Activated effector memory CD4-positive, alpha-beta T cell treated with anti-CD3 and anti-CD28 coated beads, Interleukin-2, amount 50 U/mL, for 16 hours (primary cell): Measurements from ENCODE around the gene ENTHD1.
"Not testable (repeated sequence)": the region's sequence is repeated elsewhere in the genome, so short reads cannot be mapped to it uniquely, and the experiment has no call there.

Experiments used
- DNase-seq: peaks from one replicate; pipeline ENCODE4 v3.0.0-alpha.2; 2020

Gene ENTHD1

DNA sequence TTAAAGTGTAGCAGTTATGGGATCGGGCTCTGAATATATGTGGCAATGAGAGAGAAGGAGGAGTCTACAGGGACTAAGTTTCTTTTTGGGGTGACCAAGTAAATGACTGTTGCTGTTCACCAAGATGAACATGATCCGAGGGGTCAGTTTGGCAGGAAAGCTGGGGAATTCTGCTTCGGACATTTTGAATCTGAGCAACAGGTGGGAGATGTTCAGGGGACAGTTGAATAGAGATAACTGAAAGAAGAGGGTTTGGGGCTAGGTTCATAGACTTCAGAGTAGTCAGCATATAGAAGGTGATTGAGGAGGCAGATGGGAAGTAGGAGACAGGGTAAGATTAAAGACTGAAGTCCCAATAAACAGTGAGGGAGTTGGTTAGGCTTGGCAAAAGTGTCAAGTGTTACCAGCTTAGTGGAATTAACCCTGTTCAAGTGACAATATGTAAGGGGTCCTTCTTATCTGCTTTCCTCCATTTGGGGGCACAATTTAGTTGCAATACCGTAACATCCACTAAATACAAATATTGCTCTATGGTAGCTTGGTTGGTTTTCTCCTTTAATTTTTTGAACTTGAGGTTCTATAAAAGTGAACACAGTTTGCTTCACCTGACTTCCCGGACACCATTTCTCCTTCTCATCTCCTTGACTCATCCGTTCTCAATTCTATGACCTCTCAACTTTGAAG is 2.9 kb upstream of the ENTHD1 start:
- no peak for DNase-seq

DNA sequence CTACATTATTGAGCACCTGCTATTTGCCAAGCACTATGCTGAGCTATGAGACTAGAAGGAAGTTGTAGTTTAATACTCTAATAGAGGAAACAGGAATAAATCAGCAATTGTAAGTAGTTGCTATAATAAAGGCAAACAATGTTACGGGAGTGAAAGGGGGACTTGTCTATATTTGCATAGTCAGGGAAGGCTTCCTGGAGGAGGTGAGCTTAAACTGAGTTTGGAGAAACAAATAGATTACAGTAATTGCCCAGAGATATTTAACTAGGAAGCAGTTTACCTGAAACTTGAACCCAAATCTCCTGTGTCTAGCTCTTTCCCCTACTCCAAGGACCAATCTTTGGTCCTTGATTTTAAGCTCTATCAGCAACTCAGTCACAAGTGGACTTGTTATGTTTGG is 2.1 kb upstream of the ENTHD1 start:
- no peak for DNase-seq

DNA sequence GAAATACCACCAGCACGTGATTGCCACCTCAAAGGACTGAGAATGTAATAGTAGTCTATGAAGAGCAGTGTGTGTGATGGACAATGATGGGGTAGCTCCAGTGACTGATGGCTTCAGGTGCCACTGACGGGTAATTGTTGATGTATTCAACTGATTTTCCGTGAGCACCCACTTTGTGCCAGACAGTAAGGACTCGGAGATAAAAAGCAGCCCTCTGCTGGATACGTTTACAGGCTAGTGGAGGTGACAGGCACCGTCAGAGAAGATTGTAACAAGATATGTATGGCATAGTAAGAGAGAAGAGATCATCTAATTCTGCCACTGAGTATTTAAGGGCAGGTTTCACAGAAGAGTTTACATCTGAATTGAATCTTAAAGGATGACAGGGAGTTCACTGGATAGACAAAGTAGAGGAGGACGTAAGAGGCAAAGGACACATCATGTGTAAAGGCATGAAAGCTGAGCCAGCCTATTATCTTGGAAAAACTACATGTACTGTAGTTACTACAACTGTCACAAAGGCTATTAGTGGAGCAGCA is 1.1 kb upstream of the ENTHD1 start:
- no peak for DNase-seq

DNA sequence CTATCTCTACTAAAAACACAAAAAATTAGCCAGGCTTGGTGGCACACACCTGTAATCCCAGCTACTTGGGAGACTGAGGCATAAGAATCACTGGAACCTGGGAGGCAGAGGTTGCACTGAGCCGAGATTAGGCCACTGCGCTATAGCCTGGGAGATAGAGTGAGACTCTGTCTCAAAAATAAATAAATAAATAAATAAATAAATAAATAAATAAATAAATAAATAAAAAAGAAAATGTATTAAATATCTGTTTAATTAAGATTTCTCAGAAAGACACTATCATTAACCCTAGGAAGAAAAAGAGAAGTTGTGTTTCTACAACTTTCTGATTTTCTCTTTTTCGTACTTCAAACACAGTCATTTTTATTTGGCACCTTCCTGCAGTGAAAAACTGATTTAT is 3.6 kb downstream of the ENTHD1 start:
- not testable (repeated sequence) for DNase-seq

DNA sequence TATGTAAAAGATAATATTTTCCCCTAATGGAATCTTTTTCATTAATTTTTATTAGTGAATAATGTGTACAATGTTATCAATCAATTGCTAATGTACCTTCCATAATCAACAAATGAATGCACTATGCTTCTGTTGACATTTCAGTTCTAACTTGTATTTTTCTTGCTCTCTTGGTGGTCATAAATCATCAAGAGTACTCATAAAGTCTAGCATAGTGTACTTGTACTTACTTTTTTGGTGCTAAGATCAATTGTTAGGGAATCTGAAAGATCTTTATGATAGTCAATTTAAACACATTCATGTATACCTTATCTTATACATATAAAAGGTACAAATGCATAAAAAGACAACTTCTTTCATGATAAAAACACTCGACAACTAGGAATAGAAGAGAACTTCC is 10.5 kb downstream of the ENTHD1 start:
- no peak for DNase-seq

DNA sequence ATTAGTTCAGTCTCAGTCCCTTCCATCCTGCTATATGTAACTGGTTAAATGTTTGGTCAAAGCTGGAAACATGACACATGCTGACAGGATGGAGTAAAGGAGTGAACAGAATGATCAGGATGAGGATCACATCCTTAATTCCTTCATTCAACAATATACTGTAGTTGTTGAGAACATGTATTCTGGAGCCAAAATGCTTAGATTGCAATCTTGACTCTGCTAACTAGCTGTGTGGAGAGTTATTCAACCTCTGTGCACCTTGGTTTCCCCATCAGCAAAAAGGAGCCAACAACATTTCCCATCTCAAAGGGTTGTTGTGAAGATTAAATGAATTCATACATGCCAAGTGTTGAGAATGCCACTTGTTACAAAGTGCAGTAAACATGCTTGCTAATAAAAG is 12.8 kb downstream of the ENTHD1 start:
- no peak for DNase-seq

DNA sequence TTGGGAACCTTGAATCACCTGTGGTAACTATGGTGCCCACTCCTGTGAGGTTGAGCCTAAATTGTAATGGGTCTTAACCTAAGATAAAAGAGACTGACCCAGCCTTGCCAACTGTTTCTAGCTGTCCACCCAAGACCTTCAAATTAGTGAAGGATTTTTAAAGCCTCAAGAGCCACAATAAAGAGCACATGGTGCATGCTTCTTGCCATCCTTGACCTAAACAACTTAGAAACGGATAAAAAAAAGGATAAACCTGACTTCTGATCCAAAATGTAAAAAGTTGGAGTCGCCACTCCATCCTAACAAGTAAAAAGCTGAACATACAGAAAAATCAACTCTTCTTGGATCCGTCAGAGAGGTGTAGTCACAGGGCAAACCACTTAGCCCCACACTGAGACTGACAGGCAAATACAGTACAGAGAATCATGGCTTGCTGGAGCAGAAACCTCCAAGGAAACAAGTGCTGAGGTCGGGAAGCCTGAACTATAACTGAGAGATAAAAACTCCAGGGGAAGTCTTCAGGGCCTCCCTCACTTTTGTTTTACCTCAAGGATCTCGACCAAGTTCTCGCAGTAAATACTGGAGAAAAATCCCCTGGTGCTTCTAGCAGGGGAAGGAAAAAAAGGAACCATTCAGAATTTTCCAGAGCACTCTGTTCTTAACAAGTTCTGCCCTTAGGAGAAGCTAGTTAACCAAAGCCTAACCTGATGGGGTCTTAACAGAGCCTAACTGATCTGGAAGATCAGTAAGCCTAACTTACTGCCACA is 16.3 kb downstream of the ENTHD1 start:
- no peak for DNase-seq

DNA sequence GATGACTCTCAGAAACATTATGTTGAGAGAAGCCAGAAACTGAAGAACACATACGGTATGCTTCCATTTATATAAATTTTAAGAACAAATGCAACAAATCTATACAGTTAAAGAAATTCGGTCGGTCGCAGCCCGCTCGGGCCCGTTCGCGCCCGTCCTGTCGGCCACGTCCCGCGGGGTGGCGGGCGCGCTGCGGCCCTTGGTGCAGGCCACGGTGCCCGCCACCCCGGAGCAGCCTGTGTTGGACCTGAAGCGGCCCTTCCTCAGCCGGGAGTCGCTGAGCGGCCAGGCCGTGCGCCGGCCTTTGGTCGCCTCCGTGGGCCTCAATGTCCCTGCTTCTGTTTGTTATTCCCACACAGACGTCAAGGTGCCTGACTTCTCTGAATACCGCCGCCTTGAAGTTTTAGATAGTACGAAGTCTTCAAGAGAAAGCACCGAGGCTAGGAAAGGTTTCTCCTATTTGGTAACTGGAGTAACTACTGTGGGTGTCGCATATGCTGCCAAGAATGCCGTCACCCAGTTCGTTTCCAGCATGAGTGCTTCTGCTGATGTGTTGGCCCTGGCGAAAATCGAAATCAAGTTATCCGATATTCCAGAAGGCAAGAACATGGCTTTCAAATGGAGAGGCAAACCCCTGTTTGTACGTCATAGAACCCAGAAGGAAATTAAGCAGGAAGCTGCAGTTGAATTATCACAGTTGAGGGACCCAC is 18.2 kb downstream of the ENTHD1 start:
- not testable (repeated sequence) for DNase-seq

DNA sequence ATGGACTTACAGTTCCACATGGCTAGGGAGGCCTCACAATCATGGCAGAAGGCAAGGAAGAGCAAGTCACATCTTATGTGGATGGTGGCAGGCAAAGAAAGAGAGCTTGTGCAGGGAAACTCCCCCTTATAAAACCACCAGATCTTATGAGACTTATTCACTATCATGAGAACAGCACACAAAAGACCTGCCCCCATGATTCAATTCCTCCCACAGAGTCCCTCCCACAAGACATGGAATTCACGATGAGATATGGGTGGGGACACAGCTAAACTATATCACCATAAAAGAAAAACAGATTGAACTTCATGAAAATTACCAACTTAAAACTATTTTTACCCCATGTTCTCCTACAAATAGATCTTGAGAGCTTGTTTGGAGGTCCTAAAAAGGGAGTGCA is 19.6 kb downstream of the ENTHD1 start:
- DNase-seq = no peak

DNA sequence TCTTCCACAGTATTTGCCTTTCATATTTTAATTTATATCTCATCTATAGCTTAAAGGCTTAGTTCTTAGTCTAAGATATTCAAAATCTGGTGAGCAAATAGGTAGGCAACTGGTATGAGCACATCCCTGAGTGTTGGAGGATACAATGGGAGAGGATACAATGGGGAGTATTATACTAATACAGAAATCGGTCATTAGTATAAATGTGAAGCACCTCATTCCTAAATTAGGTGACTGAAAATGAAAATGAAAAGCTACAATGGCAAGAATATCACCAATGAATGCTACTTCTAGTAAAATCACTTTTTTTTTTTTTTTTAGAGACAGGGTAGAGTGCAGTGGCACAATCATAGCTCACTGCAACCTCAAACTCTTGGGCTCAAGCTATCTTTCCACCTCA is 21.0 kb downstream of the ENTHD1 start:
- DNase-seq = no peak

DNA sequence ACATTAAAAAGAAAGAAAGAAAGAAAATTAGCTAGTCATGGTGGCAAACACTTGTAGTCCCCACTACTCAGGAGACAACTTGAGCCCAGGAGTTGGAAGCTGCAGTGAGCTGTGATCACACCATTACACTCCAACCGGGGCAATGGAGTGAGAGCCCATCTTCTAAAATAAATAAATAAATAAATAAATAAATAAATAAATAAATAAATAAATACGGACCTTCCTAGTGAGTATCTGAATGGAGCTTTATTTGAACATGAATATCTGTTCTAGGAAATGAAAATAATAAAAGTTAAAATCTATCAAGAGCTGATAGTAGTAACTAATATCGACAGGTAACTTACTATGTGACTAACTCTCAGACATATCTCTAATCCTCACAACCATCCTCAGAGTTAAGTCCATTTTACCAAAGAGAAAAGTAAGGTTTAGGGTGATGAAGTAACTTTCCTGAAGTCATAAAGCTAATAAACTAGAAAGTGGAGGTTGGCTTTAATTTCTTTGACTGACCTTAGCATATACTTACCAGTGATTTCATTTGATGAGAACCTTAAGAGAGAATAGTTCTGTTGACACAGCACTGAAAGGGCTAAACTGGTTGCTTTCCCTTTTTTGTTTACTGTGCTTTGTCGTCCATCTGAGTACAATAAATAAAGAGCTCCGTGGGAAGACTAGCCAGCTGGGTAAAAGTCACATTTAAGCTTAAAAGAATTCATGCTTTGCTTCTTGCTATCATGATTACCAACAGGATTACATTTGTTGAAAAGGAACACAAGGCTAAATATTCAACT is 22.4 kb downstream of the ENTHD1 start:
- no peak for DNase-seq

DNA sequence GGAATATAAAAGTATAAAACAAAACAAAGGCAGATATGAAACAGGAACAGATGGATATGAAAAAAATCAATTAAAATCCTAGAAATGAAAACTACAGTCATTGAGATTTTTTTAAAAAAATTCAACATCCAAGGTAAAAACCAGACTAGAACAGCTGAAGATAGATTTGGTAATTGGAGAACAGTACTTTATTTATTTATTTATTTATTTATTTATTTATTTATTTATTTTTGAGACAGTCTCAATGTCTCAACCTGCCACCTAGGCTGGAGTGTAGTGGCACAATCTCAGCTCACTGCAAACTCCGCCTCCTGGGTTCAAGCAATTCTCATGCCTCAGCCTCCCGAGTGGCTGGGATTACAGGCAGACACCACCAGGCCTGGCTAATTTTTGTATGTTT is 23.8 kb downstream of the ENTHD1 start:
- DNase-seq = not testable (repeated sequence)

DNA sequence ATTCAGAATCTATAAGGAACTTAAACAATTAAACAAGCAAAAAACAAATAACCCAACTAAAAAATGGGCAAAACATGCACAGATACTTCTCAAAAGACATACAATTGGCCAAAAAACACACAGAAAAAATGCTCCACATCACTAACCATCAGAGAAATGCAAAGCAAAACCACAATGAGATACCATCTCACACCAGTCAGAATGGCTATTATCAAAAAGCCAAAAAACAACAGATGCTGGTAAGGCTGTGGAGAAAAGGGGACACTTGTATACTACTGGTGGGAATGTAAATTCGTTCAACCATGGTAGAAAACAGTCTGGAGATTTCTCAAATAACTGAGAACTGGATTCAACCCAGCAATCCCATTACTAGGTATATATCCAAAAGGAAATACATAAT is 24.8 kb downstream of the ENTHD1 start:
- no peak for DNase-seq

DNA sequence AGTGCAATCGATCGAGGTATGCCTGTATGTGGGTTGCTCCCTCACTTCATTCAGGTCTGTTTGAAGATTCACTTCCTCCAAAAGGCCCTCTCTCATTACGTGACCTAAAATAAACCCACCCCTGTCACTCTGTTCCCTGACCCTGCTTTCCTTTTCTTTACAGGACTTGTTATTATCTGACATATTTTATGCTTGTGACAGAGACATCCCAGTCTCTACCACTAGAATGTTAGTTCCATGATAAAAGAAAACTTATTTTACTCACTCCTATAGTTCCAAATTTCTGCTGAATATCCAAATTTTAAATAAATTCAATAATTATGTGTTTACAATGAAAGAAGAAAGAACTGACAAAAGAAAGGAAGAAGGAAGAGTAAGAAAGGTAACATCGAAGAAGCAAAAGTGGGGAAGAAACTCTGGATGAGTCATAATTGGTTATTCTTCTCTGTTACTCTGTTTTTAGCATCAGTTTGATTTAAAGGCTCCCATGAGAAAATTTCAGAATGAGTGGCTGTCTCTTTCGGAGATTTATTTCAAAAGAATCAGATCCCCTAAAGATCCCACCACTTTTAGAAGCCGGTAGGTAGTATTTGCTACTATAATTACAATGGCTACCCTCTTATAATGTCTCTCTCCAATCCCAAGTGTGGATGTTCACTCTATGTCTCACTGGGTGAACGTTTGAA is 33.5 kb downstream of the ENTHD1 start:
- no peak for DNase-seq

DNA sequence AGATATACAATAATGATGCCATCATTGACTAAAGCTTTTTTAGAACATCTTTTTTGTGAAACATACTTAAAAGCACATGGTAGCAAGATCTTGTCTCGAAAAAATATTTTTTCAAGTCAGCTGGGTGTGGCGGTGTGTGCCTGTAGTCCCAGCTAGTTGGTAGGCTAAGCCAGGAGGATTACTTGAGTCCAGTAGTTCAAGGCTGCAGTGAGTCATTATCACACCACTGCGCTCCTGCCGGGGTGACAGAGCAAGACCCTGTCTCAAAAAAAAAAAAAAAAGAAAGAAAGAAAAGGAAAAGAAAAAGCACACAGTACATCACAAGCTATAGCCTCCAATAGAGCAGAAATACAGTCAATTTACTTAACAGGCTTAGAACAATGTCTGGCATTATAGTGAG is 37.0 kb downstream of the ENTHD1 start:
- DNase-seq = no peak

DNA sequence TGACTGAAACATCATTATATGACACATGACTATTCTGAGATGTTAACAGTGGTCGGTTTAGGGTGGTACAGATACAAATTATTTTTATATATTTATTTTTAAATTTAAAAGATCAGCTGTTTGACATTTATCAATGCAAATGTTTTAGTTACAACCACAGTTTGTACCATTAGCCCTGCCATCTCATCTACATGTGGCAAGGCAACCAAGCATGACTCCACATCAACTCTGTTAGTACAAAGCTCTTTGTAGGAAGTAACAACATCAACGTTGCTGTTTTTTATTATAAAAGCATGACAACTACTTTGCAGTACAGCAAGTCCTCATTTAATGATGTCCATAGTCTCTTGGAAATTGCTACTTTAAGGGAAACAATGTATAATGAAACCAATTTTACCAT is 40.8 kb downstream of the ENTHD1 start:
- DNase-seq = no peak

DNA sequence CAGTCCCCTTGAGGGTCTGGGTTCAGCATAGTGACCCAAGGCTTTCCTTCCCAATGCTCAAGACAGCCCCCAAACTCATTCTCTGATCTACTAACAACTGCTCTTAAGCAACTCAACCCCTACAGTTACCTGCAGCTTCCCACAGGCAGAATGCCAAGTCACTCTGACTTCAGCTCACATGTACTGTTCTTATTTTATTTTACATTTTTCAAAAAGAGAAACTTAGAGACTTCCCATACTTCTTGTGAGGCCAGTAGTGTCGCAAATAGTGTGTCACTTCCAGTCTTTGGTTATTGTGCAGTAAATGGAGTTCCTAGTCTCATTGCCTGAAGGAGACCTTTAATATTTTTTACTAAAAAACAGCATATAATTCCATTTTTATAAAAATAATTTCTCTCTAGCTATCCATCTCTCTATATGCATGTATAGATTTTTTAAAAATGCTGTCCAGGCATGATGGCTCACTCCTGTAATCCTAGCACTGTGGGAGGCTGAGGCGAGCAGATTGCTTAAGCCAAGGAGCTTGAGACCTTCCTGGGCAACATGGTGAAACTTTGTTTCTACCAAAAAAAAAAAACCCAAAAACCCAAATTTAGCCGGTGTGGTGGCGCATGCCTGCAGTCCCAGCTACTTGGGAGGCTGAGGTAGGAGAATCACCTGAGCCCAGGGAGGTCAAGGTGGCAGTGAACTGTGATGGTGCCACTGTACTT is 41.8 kb downstream of the ENTHD1 start:
- DNase-seq = no peak

DNA sequence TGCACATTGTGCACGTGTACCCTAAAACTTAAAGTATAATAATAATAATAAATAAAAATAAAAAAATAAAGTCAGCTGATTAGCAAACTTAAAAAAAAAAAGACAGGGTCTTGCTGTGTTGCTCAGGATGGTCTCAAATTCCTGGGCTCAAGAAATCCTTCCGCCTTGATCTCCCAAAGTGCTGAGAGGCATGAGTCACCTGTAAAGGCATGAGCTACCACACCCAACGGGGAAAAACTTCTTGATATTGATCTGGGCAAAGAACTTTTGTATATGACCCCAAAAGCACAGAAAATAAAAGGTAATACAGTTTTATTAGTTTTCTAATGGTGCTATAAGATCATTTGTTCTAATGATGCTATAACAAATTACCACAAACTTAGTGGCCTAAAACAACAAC is 46.1 kb downstream of the ENTHD1 start:
- DNase-seq = no peak

DNA sequence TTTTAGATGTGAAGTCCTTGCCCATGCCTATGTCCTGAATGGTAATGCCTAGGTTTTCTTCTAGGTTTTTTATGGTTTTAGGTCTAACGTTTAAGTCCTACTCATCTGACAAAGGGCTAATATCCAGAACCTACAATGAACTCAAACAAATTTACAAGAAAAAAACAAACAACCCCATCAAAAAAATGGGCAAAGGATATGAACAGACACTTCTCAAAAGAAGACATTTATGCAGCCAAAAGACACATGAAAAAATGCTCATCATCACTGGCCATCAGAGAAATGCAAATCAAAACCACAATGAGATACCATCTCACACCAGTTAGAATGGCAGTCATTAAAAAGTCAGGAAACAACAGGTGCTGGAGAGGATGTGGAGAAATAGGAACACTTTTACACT is 47.0 kb downstream of the ENTHD1 start:
- DNase-seq = not testable (repeated sequence)

DNA sequence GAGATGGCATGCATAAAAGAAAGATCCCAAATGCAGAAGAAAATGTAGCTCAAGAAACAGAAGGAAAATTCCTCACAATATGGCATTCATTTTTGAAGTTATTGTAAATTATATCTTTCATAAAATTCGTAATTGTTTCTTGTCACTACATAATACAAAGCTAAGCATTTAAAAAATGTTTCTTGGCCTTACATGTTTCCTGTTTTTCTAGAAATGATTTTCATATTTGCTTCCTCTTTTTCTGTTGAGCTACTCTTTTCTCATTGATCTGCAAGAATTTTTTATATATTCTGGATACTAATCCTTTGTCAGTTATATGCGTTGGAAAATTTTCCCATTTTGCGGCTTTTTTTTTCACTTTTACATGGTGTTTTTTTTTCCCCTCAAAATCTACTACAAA is 48.0 kb downstream of the ENTHD1 start:
- DNase-seq = no peak

DNA sequence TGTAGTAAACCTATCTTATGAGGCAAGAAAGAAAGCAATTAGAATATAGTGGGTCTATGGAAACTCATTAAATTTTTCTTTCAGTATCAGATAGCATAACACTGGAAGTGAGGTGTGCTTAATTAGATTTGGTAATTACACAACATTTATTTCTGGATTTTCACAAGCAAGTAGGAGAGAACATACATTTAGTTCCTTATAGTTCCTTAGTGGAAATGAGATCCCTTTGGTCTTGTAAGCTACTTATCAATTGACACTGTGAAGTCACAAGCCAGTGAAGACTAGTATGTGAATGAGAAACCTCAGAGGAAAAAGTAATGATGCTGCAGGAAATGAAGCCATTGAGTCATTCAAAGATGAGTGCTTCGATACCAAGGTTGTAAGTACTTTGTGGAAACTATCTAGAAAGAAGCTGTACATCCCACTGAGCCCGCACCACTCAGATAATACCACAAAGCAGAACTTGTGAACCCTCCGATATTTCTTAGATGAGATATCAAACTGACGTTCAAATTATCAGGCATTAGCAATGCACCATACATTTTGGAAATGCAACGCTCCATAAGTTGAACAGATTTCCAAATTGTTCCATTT is 53.5 kb downstream of the ENTHD1 start:
- peak; percentile 73 for DNase-seq
